ENCODE data around the gene DNAH14. TPM values are rescaled to one million over a fixed set of nuclear protein-coding genes. Genes with fewer than 3 reads are reported as not detected.

Gene DNAH14
- total RNA-seq, 4 donors from 2014 or later = under 0.01 to 142 (median 4.1) TPM

DNA sequence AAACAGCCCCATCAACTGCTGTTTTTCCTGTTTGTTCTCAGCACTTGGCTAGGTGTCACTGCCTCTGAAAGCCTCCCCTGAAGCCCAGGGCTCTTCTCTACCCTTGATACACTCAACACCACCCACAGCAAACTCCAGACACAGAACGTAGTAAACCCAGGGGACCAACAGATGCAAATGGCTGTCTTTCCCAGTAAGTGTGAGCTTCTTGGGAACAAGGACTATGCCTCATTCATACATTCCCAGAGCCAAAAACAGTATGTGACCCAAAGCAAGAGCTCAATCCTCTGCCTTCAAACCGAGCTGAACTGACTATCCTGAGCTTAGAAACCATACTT lies 494.0 kb downstream of the DNAH14 start:
- no peak for DNase-seq
- Histone ChIP-seq H3K27ac (no peak overlapping the region), H3K4me3 (no peak overlapping the region), H3K9me3 (no peaks in the 10 kb centered on the region), H3K4me1 (peaks cover 0 to 15% of the 10 kb centered on the region in 2 donors), H3K27me3 (no peaks in the 10 kb centered on the region), H3K36me3 (no peaks in the 10 kb centered on the region)
- intact Hi-C loops (cut with DNase I; ENCODE audit: low total_unique reads) = no loop called here
- TF ChIP-seq POLR2A (IDR thresholded peaks at IDR 0.05) = no peak
- TF ChIP-seq, protein P1, sequence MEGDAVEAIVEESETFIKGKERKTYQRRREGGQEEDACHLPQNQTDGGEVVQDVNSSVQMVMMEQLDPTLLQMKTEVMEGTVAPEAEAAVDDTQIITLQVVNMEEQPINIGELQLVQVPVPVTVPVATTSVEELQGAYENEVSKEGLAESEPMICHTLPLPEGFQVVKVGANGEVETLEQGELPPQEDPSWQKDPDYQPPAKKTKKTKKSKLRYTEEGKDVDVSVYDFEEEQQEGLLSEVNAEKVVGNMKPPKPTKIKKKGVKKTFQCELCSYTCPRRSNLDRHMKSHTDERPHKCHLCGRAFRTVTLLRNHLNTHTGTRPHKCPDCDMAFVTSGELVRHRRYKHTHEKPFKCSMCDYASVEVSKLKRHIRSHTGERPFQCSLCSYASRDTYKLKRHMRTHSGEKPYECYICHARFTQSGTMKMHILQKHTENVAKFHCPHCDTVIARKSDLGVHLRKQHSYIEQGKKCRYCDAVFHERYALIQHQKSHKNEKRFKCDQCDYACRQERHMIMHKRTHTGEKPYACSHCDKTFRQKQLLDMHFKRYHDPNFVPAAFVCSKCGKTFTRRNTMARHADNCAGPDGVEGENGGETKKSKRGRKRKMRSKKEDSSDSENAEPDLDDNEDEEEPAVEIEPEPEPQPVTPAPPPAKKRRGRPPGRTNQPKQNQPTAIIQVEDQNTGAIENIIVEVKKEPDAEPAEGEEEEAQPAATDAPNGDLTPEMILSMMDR (IDR thresholded peaks at IDR 0.05) = no peak

- H3K4me3 ChIP-seq = no peak overlapping the region
- H3K27ac ChIP-seq = peak overlapping the region; percentile 3 to 98
- H3K4me1 ChIP-seq = peaks cover 0 to 15% of the 10 kb centered on the region in 2 donors
- intact Hi-C loops (cut with DNase I; ENCODE audit: low total_unique reads) = no loop called here
- TF ChIP-seq POLR2A (IDR thresholded peaks at IDR 0.05) = no peak
- TF ChIP-seq, protein P1 (IDR thresholded peaks at IDR 0.05) = no peak
- no peaks in the 10 kb centered on the region for H3K27me3 ChIP-seq
- DNase-seq = no peak
- no peaks in the 10 kb centered on the region for H3K36me3 ChIP-seq
- H3K9me3 ChIP-seq = no peaks in the 10 kb centered on the region
These were observed 495.2 kb downstream of the DNAH14 start for GRCh38 chr1:225424562-225425200.

- peak overlapping the region in 1 of 2 donors; percentile 2 for H3K4me3 ChIP-seq
- no peaks in the 10 kb centered on the region for H3K27me3 ChIP-seq
- DNase-seq = peak in 1 of 2 donors; percentile 66
- H3K4me1 ChIP-seq = peaks cover 0 to 15% of the 10 kb centered on the region in 2 donors
- peak overlapping the region; percentile 97 to 98 for H3K27ac ChIP-seq
- no peaks in the 10 kb centered on the region for H3K9me3 ChIP-seq
- intact Hi-C loops (cut with DNase I; ENCODE audit: low total_unique reads) = no loop called here
- no peaks in the 10 kb centered on the region for H3K36me3 ChIP-seq
- TF ChIP-seq, protein P1 (IDR thresholded peaks at IDR 0.05) = no peak
- TF ChIP-seq POLR2A (IDR thresholded peaks at IDR 0.05) = no peak
These were observed 495.8 kb downstream of the DNAH14 start for GRCh38 chr1:225425201-225425786.

GRCh38 chr1:225426395-225427234 lies 497.1 kb downstream of the DNAH14 start:
- no peaks in the 10 kb centered on the region for H3K27me3 ChIP-seq
- H3K9me3 ChIP-seq = no peaks in the 10 kb centered on the region
- DNase-seq = peak in 1 of 2 donors; percentile 45
- H3K36me3 ChIP-seq = no peaks in the 10 kb centered on the region
- TF ChIP-seq, protein P1 (IDR thresholded peaks at IDR 0.05) = no peak
- no peak for TF ChIP-seq POLR2A (IDR thresholded peaks at IDR 0.05)
- peak overlapping the region; percentile 97 to 98 for H3K27ac ChIP-seq
- intact Hi-C loops (cut with DNase I; ENCODE audit: low total_unique reads) = no loop called here
- peaks cover 0 to 15% of the 10 kb centered on the region in 2 donors for H3K4me1 ChIP-seq
- H3K4me3 ChIP-seq = peak overlapping the region; percentile 71 to 88

All from uterus (tissue), 4 donors.